Stimulated activated CD4-positive, alpha-beta T cell treated with anti-CD3 and anti-CD28 coated beads, TNF-alpha, amount 100 ng/mL, for 1 hour (primary cell): ENCODE measurements around the gene CLRN3.

Experiments
- DNase-seq, 3 donors: peaks; one replicate each; pipeline ENCODE4 v3.0.0-alpha.2; 2020; ENCODE audit warnings: low read depth in 3 of 3, low spot score in 1 of 3

The CLRN3 gene

DNA sequence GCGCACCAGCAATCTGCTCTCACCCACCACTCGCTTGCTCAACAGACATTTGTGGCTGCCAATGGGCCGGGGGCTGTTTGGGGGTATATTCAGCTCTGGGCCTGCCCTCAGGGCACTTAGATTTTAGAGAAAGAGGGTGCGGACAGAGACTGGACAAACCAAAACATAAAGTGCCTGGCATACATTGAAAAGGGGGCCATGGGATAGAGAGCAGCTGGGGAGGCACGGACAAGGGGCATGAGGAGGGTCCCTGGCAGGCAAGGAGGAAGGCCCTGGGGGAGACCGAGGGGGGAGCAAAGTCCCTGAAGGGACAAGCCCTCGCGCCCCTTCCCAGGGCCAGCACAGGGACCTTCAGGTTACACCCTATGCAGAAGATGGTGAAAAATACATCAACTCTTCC, 43.5 kb downstream of the CLRN3 start:
- no peak for DNase-seq

GRCh38 chr10:127848226-127848625, 44.5 kb downstream of the CLRN3 start:
- no peak for DNase-seq

- DNase-seq: no peak
These were observed 47.0 kb downstream of the CLRN3 start for GRCh38 chr10:127845756-127846155.

- no peak for DNase-seq
These were observed 51.9 kb downstream of the CLRN3 start for GRCh38 chr10:127840884-127841283.

DNA sequence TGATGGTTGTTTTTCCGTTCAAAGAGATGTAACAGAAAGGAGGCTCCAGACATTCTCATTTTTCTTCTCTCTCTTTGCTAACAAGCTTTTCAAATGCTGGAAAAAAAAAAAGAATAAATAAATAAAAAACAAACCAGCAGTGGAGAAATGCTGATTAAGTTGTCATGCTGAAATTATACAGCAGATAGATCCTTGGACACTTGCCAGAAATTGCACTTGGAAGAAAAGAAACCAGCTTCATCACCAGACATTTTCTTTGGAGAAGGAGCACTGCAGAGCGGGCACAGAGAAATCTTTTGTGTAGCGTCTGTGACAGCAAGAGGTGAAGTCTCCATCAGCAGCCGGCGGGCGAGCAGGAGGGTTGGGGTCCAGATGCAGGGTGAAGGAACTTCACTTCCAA, 55.8 kb downstream of the CLRN3 start:
- no peak for DNase-seq

GRCh38 chr10:127836176-127836575, 56.6 kb downstream of the CLRN3 start:
- no peak for DNase-seq

DNA sequence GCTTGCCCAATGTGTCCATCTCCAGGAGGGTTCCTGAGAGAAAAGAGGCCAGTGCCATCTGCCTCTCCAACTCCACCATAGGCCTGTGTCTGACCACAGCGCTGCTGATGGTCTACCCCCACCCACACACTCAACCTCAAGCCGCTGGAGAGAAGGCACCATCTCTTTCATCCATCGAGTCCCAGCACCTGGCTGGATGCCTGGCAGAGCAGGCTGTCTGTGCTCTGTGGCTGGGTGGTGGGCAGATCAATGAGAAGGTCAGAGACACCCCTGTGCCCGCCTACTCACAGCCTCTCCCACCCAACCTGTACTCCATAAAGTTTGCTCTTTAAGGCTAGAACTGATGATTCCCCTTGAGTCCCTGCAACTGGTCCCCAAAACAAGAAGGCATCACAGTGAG, 58.0 kb downstream of the CLRN3 start:
- no peak for DNase-seq

GRCh38 chr10:127834221-127834620, 58.5 kb downstream of the CLRN3 start:
- no peak for DNase-seq

GRCh38 chr10:127833804-127834203, 58.9 kb downstream of the CLRN3 start:
- DNase-seq: no peak

- DNase-seq: no peak
These were observed 60.2 kb downstream of the CLRN3 start for GRCh38 chr10:127832501-127832900.

GRCh38 chr10:127830414-127830813, 62.3 kb downstream of the CLRN3 start:
- no peak for DNase-seq
